ENCODE data around the gene CLDN22.
"Not testable (repeated sequence)": the region's sequence is repeated elsewhere in the genome, so short reads cannot be mapped to it uniquely, and the experiment has no call there.

The CLDN22 gene

GRCh38 chr4:183347146-183347545 is 27.1 kb upstream of the CLDN22 start:
- DNase-seq: no peak

- DNase-seq: no peak
These were observed 25.2 kb upstream of the CLDN22 start for GRCh38 chr4:183345261-183345660.

GRCh38 chr4:183344523-183345255 is 24.6 kb upstream of the CLDN22 start:
- DNase-seq: no peak

- no peak for DNase-seq
These were observed 23.7 kb upstream of the CLDN22 start for GRCh38 chr4:183343730-183344129.

- DNase-seq: no peak
These were observed 22.8 kb upstream of the CLDN22 start for GRCh38 chr4:183342541-183343533.

- DNase-seq: no peak
These were observed 17.8 kb upstream of the CLDN22 start for GRCh38 chr4:183337833-183338232.

- DNase-seq: no peak
These were observed 17.3 kb upstream of the CLDN22 start for GRCh38 chr4:183337349-183337748.

GRCh38 chr4:183335369-183335940 is 15.4 kb upstream of the CLDN22 start:
- DNase-seq: peak; percentile 30 to 39

GRCh38 chr4:183333983-183334382 is 13.9 kb upstream of the CLDN22 start:
- no peak for DNase-seq

GRCh38 chr4:183333202-183333601 is 13.1 kb upstream of the CLDN22 start:
- DNase-seq: no peak

GRCh38 chr4:183332447-183332846 is 12.4 kb upstream of the CLDN22 start:
- DNase-seq: no peak

- DNase-seq: no peak
These were observed 10.8 kb upstream of the CLDN22 start for GRCh38 chr4:183330841-183331240.

GRCh38 chr4:183329954-183330742 is 10.1 kb upstream of the CLDN22 start:
- DNase-seq: no peak

- no peak for DNase-seq
These were observed 9.2 kb upstream of the CLDN22 start for GRCh38 chr4:183329244-183329643.

GRCh38 chr4:183328832-183329231 is 8.8 kb upstream of the CLDN22 start:
- no peak for DNase-seq

- no peak for DNase-seq
These were observed 7.8 kb upstream of the CLDN22 start for GRCh38 chr4:183327827-183328226.

- DNase-seq: no peak
These were observed 6.8 kb upstream of the CLDN22 start for GRCh38 chr4:183326853-183327252.

- not testable (repeated sequence) for DNase-seq
These were observed 6.3 kb upstream of the CLDN22 start for GRCh38 chr4:183326387-183326786.

GRCh38 chr4:183324619-183325018 is 4.5 kb upstream of the CLDN22 start:
- DNase-seq: no peak

GRCh38 chr4:183324056-183324455 is 4.0 kb upstream of the CLDN22 start:
- not testable (repeated sequence) for DNase-seq

GRCh38 chr4:183323295-183323694 is 3.2 kb upstream of the CLDN22 start:
- DNase-seq: no peak

- DNase-seq: no peak
These were observed 2.2 kb upstream of the CLDN22 start, which contains the start of gene CLDN24 for GRCh38 chr4:183322326-183322725. Gene CLDN24, minus strand, starts transcription at chr4:183322426. Its CDS starts 0 bp downstream, at chr4:183322426.

GRCh38 chr4:183321516-183321915 is 1.4 kb upstream of the CLDN22 start:
- DNase-seq: no peak

Data from inflammatory macrophage treated with lipopolysaccharide for 1 hour (primary cell).